H9 (cell line): ENCODE data around the gene PGAP6. TPM values are rescaled to one million over a fixed set of nuclear protein-coding genes. Genes with fewer than 3 reads are reported as not detected.
"Not testable (repeated sequence)": the region's sequence is repeated elsewhere in the genome, so short reads cannot be mapped to it uniquely, and the experiment has no call there.

Experiments
- DNase-seq: peaks from one replicate; pipeline ENCODE4 v3.0.0-alpha.2; 2017
- H2AFZ ChIP-seq: one replicate; pipeline ENCODE4 v1.6.1; 2013; ENCODE audit warnings: mild to moderate bottlenecking, low read length, control low read depth, moderate library complexity
- H2AK5ac ChIP-seq: 2 replicates; pipeline ENCODE4 v1.6.1; 2013; ENCODE audit warnings: low read length, control low read depth, mixed read lengths; ENCODE audit not compliant: insufficient read length
- H2BK120ac ChIP-seq: one replicate; pipeline ENCODE4 v1.6.1; 2013; ENCODE audit warnings: low read depth, mild to moderate bottlenecking, low read length, control low read depth, inconsistent platforms; ENCODE audit not compliant: poor library complexity, severe bottlenecking
- H2BK12ac ChIP-seq: 2 replicates; pipeline ENCODE4 v1.6.1; 2013; ENCODE audit warnings: low read length, control low read depth, mixed read lengths, low read depth; ENCODE audit not compliant: insufficient read length
- H2BK15ac ChIP-seq: 2 replicates; pipeline ENCODE4 v1.6.1; 2013; ENCODE audit warnings: low read depth, low read length, control low read depth
- H2BK20ac ChIP-seq: one replicate; pipeline ENCODE4 v1.6.1; 2013; ENCODE audit warnings: low read depth, mild to moderate bottlenecking, low read length, control low read depth, inconsistent platforms; ENCODE audit not compliant: poor library complexity, severe bottlenecking
- H2BK5ac ChIP-seq: 2 replicates; pipeline ENCODE4 v1.6.1; 2013; ENCODE audit warnings: low read length, control low read depth, mixed read lengths; ENCODE audit not compliant: insufficient read length
- H3K14ac ChIP-seq: 2 replicates; pipeline ENCODE4 v1.6.1; 2013; ENCODE audit warnings: low read length, control low read depth; ENCODE audit not compliant: insufficient read depth
- H3K18ac ChIP-seq: 2 replicates; pipeline ENCODE4 v1.6.1; 2013; ENCODE audit warnings: low read depth, mild to moderate bottlenecking, mixed read lengths, low read length, control low read depth; ENCODE audit not compliant: insufficient read length
- H3K23ac ChIP-seq: 2 replicates; pipeline ENCODE4 v1.6.1; 2013; ENCODE audit warnings: low read length, control low read depth, mixed read lengths, low read depth; ENCODE audit not compliant: insufficient read length
- H3K23me2 ChIP-seq: 2 replicates; pipeline ENCODE4 v1.6.1; 2013; ENCODE audit warnings: low read depth, mild to moderate bottlenecking, mixed read lengths, low read length, control low read depth; ENCODE audit not compliant: insufficient read length, poor library complexity, severe bottlenecking
- H3K27ac ChIP-seq: 2 replicates; pipeline ENCODE4 v1.5.1; 2013; ENCODE audit warnings: low read length, control low read depth, mixed read lengths, low read depth; ENCODE audit not compliant: insufficient read length
- H3K27me3 ChIP-seq: 2 replicates; pipeline ENCODE4 v1.6.1; 2013; ENCODE audit warnings: low read length, control low read depth, inconsistent platforms; ENCODE audit not compliant: insufficient read depth
- H3K4ac ChIP-seq: 2 replicates; pipeline ENCODE4 v1.6.1; 2013; ENCODE audit warnings: low read depth, mild to moderate bottlenecking, control low read depth, inconsistent platforms, low read length, moderate library complexity
- H3K4me1 ChIP-seq: 2 replicates; pipeline ENCODE4 v1.6.1; 2013; ENCODE audit warnings: low read length, control low read depth, inconsistent platforms; ENCODE audit not compliant: insufficient read depth
- H3K4me2 ChIP-seq: 2 replicates; pipeline ENCODE4 v1.6.1; 2013; ENCODE audit warnings: low read length, control low read depth, mixed read lengths; ENCODE audit not compliant: insufficient read length, insufficient read depth
- H3K56ac ChIP-seq: 2 replicates; pipeline ENCODE4 v1.6.1; 2013; ENCODE audit warnings: low read depth, mild to moderate bottlenecking, mixed read lengths, low read length, control low read depth; ENCODE audit not compliant: insufficient read length
- H3K79me1 ChIP-seq: 2 replicates; pipeline ENCODE4 v1.6.1; 2013; ENCODE audit warnings: low read depth, mild to moderate bottlenecking, moderate library complexity, low read length, control low read depth, inconsistent platforms; ENCODE audit not compliant: insufficient read depth, poor library complexity, severe bottlenecking
- H3K79me2 ChIP-seq: 2 replicates; pipeline ENCODE4 v1.6.1; 2013; ENCODE audit warnings: low read length, control low read depth, inconsistent platforms; ENCODE audit not compliant: insufficient read depth
- H3K9ac ChIP-seq: 2 replicates; pipeline ENCODE4 v1.6.1; 2013; ENCODE audit warnings: low read length, control low read depth, mixed read lengths; ENCODE audit not compliant: insufficient read length; ENCODE audit errors: extremely low read depth
- H3K9me3 ChIP-seq: one replicate; pipeline ENCODE4 v1.6.1; 2013; ENCODE audit warnings: low read depth, low read length, inconsistent platforms; ENCODE audit not compliant: control insufficient read depth
- H3T11ph ChIP-seq: one replicate; pipeline ENCODE4 v1.6.1; 2013; ENCODE audit warnings: mild to moderate bottlenecking, low read length, control low read depth, inconsistent platforms
- H4K20me1 ChIP-seq: one replicate; pipeline ENCODE4 v1.6.1; 2013; ENCODE audit not compliant: control insufficient read depth, insufficient read length, insufficient read depth
- H4K5ac ChIP-seq: 2 replicates; pipeline ENCODE4 v1.6.1; 2013; ENCODE audit warnings: low read depth, mild to moderate bottlenecking, mixed read lengths, low read length, control low read depth; ENCODE audit not compliant: insufficient read length
- H4K8ac ChIP-seq: replicated peaks from 2 replicates; pipeline ENCODE4 v1.6.1; 2013; ENCODE audit warnings: low read length, control low read depth, mixed read lengths, low read depth; ENCODE audit not compliant: insufficient read length
- H4K91ac ChIP-seq: 2 replicates; pipeline ENCODE4 v1.6.1; 2013; ENCODE audit warnings: low read depth, mild to moderate bottlenecking, moderate library complexity, mixed read lengths, low read length, control low read depth; ENCODE audit not compliant: insufficient read length
- H3K27ac Mint-ChIP-seq, 3 experiments: 2 replicates in 2 of 3; 3 replicates in 1 of 3; pipeline ENCODE4 v1.8.0; 2020 to 2021; ENCODE audit warnings: mixed read lengths in 3 of 3, mild to moderate bottlenecking in 1 of 3, moderate library complexity in 1 of 3
- H3K27me3 Mint-ChIP-seq: 2 replicates; pipeline ENCODE4 v1.8.0; 2021; ENCODE audit warnings: low read depth, mild to moderate bottlenecking, moderate library complexity, mixed read lengths
- H3K36me3 Mint-ChIP-seq, 3 experiments: 2 replicates in 2 of 3; 3 replicates in 1 of 3; pipeline ENCODE4 v1.8.0; 2020 to 2021; ENCODE audit warnings: low read depth in 3 of 3, mixed read lengths in 3 of 3; ENCODE audit not compliant: insufficient read depth in 1 of 3
- H3K4me1 Mint-ChIP-seq, 2 experiments: 2 replicates each; pipeline ENCODE4 v1.8.0; 2020; ENCODE audit warnings: mixed read lengths in 2 of 2
- H3K4me3 Mint-ChIP-seq, 2 experiments: 2 replicates in 1 of 2; 3 replicates in 1 of 2; pipeline ENCODE4 v1.8.0; 2020 to 2021; ENCODE audit warnings: mild to moderate bottlenecking in 2 of 2, mixed read lengths in 2 of 2, moderate library complexity in 1 of 2
- H3K9me3 Mint-ChIP-seq, 2 experiments: 2 replicates in 1 of 2; 3 replicates in 1 of 2; pipeline ENCODE4 v1.8.0; 2020; ENCODE audit warnings: mild to moderate bottlenecking in 2 of 2, mixed read lengths in 2 of 2, moderate library complexity in 1 of 2
- WGBS: extraction: QIAGEN DNeasy Blood & Tissue Kit; methylation state at CpG from one replicate; pipeline ENCODE4 v1.1.7; 2013; ENCODE audit warnings: missing lambda C conversion rate, low lambda C conversion rate, mixed read lengths; ENCODE audit not compliant: insufficient read length; ENCODE audit errors: extremely low coverage; 5-methylcytosine and 5-hydroxymethylcytosine counted together
- total RNA-seq: library from RNA; stranded (reverse); gene quantifications from 2 replicates; pipeline ENCODE4 v1.2.1, GENCODE V29; 2021
- TF ChIP-seq, protein P1 (sequence below): fragments of 200-600 bp; sonication (generic); conservative IDR thresholded peaks from 3 replicates; pipeline ENCODE4 v1.8.0; 2021; ENCODE audit warnings: antibody characterized with exemption, mild to moderate bottlenecking

The PGAP6 gene
- total RNA-seq, 1 experiment from 2014 or later, result 111 TPM

DNA sequence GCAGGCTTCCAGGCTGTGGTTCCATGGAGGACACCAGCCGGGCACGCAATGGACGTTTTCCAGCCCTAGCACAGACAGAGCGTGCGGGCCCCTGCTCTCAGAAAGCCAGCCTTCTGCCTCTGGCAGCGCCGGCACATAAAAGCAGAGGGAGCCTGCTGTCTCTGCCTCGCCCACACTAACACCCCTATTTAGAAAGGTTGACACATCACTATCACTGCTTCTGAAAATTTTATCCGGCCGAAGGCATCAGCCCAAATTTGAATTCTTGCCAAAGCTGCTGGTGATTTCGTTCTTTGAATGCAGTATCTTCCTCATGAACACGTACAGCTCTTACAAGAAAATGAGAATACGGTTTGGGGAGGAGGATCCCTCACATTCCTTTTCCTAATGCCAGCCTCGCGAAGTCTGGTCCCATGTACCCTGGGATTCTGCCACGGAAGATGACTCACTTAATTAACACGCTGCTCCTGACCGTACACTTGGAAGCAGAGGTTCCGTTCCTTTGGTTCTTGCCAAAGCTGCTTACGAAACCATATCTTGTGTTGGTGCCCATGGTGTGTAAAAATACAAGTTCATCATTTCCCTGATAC, 42.4 kb upstream of the PGAP6 start:
- peaks cover 16% of the 10 kb centered on the region; the same call in 1 of the 2 replicates for H3K27me3 ChIP-seq
- no peak overlapping the region for H3K4me2 ChIP-seq
- no peak overlapping the region for H3K9ac ChIP-seq
- no peak overlapping the region for H2BK20ac ChIP-seq
- no peaks in the 10 kb centered on the region for H3K9me3 ChIP-seq
- peaks cover 18% of the 10 kb centered on the region for H3K23me2 ChIP-seq
- TF ChIP-seq, protein P1, sequence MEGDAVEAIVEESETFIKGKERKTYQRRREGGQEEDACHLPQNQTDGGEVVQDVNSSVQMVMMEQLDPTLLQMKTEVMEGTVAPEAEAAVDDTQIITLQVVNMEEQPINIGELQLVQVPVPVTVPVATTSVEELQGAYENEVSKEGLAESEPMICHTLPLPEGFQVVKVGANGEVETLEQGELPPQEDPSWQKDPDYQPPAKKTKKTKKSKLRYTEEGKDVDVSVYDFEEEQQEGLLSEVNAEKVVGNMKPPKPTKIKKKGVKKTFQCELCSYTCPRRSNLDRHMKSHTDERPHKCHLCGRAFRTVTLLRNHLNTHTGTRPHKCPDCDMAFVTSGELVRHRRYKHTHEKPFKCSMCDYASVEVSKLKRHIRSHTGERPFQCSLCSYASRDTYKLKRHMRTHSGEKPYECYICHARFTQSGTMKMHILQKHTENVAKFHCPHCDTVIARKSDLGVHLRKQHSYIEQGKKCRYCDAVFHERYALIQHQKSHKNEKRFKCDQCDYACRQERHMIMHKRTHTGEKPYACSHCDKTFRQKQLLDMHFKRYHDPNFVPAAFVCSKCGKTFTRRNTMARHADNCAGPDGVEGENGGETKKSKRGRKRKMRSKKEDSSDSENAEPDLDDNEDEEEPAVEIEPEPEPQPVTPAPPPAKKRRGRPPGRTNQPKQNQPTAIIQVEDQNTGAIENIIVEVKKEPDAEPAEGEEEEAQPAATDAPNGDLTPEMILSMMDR, result no peak
- H3K4me1 ChIP-seq, result no peaks in the 10 kb centered on the region
- peaks cover 5% of the 10 kb centered on the region; the same call in 1 of the 2 replicates for H3K79me2 ChIP-seq
- Mint-ChIP-seq H3K9me3 (no peaks in the 10 kb centered on the region; a peak in 1 of 5 replicates), H3K27me3 (peaks cover 64% of the 10 kb centered on the region), H3K27ac (no peak overlapping the region), H3K36me3 (peaks cover 7 to 22% (median 13%) of the 10 kb centered on the region in 3 experiments; a peak in 6 of 7 replicates), H3K4me1 (peaks cover 17 to 21% of the 10 kb centered on the region in 2 experiments), H3K4me3 (peak overlapping the region; percentile 46 to 77)
- no peak overlapping the region for H3K56ac ChIP-seq
- no peak overlapping the region for H4K5ac ChIP-seq
- no CpG with 5 or more reads among the region's 20 CpGs for WGBS
- H2AK5ac ChIP-seq, result no peak overlapping the region
- no peak overlapping the region for H3K4ac ChIP-seq
- H2BK15ac ChIP-seq, result no peak overlapping the region
- H3K18ac ChIP-seq, result no peak overlapping the region
- no peak overlapping the region for H3K14ac ChIP-seq
- no peak overlapping the region for H2BK5ac ChIP-seq
- H3K27ac ChIP-seq, result no peak overlapping the region
- H2BK120ac ChIP-seq, result no peak overlapping the region
- no peaks in the 10 kb centered on the region for H3K79me1 ChIP-seq
- no peak overlapping the region for H3K23ac ChIP-seq
- H4K20me1 ChIP-seq, result no peaks in the 10 kb centered on the region
- H4K8ac ChIP-seq, result no peak overlapping the region
- no peak overlapping the region for H3T11ph ChIP-seq
- no peak overlapping the region for H4K91ac ChIP-seq
- DNase-seq, result no peak
- no peak overlapping the region for H2AFZ ChIP-seq
- no peak overlapping the region for H2BK12ac ChIP-seq

GRCh38 chr16:422179-422578, 40.4 kb upstream of the PGAP6 start:
- Mint-ChIP-seq H3K27me3 (peaks cover 57% of the 10 kb centered on the region), H3K4me1 (peaks cover 8 to 12% of the 10 kb centered on the region in 2 experiments)
- Histone ChIP-seq H3K23me2 (peaks cover 16% of the 10 kb centered on the region), H3K27me3 (peaks cover 16% of the 10 kb centered on the region; the same call in 1 of the 2 replicates)
- H3K9ac ChIP-seq, H3K36me3 Mint-ChIP-seq, H4K91ac ChIP-seq, H3K9me3 ChIP-seq, H4K20me1 ChIP-seq, H3K79me1 ChIP-seq, H3K23ac ChIP-seq, H3K4ac ChIP-seq, H3T11ph ChIP-seq, H3K4me1 ChIP-seq, H3K4me3 Mint-ChIP-seq, H2BK15ac ChIP-seq, H3K9me3 Mint-ChIP-seq, H2BK5ac ChIP-seq, H3K14ac ChIP-seq, H2BK20ac ChIP-seq, H3K79me2 ChIP-seq, H3K56ac ChIP-seq, H3K27ac ChIP-seq, H2BK120ac ChIP-seq, H3K27ac Mint-ChIP-seq, H2AK5ac ChIP-seq, H3K18ac ChIP-seq, H3K4me2 ChIP-seq, H2BK12ac ChIP-seq, H2AFZ ChIP-seq, H4K8ac ChIP-seq, H4K5ac ChIP-seq, DNase-seq: not testable (repeated sequence)
- no CpG with 5 or more reads among the region's 13 CpGs for WGBS
